ENCODE results near the gene VEGFC.

VEGFC gene

GRCh38 chr4:176837169-176837895 is 44.6 kb upstream of the VEGFC start:
- DNase-seq (ENCODE audit: low read depth, low spot score) = no peak
- in situ Hi-C loops (cut with HindIII; ENCODE audit: low sequenced_read_pairs) = no loop called here
- no peak overlapping the region for H3K4me3 ChIP-seq (ENCODE audit: low read depth, low read length)
- TF ChIP-seq CTCF (IDR thresholded peaks at IDR 0.05; ENCODE audit: low read depth, low read length) = no peak

DNA sequence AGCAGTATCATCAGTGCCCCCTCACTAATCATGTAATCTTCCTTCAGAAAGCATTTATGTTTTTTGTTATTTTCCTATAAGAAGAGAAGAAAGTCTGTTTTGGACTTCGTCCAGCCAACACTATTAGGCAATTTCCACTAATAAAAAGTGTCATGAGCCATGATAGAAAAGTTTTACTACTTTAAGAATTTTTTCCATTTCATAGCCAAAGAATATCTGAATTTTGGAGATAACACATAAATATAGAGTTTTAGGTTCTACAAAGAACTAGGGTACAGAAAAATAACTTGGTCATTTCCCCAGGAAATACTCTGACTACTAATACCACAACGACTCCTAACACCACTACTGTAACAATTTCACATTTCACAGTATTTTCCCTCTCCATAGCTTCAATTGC is 41.8 kb upstream of the VEGFC start:
- no peak overlapping the region for H3K4me3 ChIP-seq (ENCODE audit: low read depth, low read length)
- in situ Hi-C loops (cut with HindIII; ENCODE audit: low sequenced_read_pairs) = no loop called here
- no peak for TF ChIP-seq CTCF (IDR thresholded peaks at IDR 0.05; ENCODE audit: low read depth, low read length)
- DNase-seq (ENCODE audit: low read depth, low spot score) = no peak

- TF ChIP-seq CTCF (IDR thresholded peaks at IDR 0.05; ENCODE audit: low read depth, low read length) = no peak
- no peak overlapping the region for H3K4me3 ChIP-seq (ENCODE audit: low read depth, low read length)
- DNase-seq (ENCODE audit: low read depth, low spot score) = no peak
- in situ Hi-C loops (cut with HindIII; ENCODE audit: low sequenced_read_pairs) = no loop called here
These were observed 40.9 kb upstream of the VEGFC start for GRCh38 chr4:176833400-176834175.

DNA sequence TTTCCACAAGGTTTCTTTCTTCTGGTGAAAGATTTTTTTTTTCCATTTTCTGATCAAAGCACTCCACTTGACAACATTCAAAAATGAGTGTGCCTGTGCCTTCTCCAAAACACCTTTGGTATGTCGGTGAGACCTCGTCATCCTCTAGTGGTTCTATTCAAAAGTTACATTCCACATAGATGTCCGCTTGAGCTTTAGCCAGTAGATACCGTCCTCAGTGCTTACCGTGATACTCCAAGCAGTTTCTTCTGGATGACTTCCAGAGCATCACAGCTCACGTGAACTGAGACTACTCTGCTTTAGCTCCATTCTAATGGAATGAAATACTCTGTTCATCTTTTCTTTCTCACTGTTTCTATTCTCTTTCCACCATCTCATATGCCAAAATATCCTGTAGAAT is 38.2 kb upstream of the VEGFC start:
- DNase-seq (ENCODE audit: low read depth, low spot score) = no peak
- no peak overlapping the region for H3K4me3 ChIP-seq (ENCODE audit: low read depth, low read length)
- in situ Hi-C loops (cut with HindIII; ENCODE audit: low sequenced_read_pairs) = no loop called here
- TF ChIP-seq CTCF (IDR thresholded peaks at IDR 0.05; ENCODE audit: low read depth, low read length) = no peak

DNA sequence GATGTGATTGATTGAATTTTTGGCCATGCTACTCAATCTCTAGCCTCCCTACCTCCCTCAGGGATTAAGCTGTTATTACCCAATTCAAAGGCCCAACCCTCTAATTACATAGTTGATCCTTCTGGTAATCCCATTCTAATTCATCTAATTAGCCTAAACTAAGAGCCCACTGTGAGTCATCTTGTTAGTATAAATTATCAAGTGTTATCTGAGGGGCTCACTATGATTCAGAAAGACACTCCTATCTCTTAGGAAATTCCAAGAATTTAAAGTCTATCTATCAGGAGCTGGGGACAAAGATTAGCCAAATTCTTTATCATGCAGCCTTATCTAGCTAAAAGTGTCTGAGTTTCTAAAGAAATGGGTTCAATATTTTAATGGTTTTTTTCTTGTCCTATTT is 32.9 kb upstream of the VEGFC start:
- in situ Hi-C loops (cut with HindIII; ENCODE audit: low sequenced_read_pairs) = no loop called here
- no peak for DNase-seq (ENCODE audit: low read depth, low spot score)
- no peak for TF ChIP-seq CTCF (IDR thresholded peaks at IDR 0.05; ENCODE audit: low read depth, low read length)
- no peak overlapping the region for H3K4me3 ChIP-seq (ENCODE audit: low read depth, low read length)

- TF ChIP-seq CTCF (IDR thresholded peaks at IDR 0.05; ENCODE audit: low read depth, low read length) = no peak
- no peak overlapping the region for H3K4me3 ChIP-seq (ENCODE audit: low read depth, low read length)
- DNase-seq (ENCODE audit: low read depth, low spot score) = peak; percentile 37
- in situ Hi-C loops (cut with HindIII; ENCODE audit: low sequenced_read_pairs) = no loop called here
These were observed 32.1 kb upstream of the VEGFC start for GRCh38 chr4:176824645-176825366.

Measured in astrocyte of the spinal cord (primary cell).